Tibial nerve (tissue), 3 donors: ENCODE data around the gene TREML2.

Source experiments
- CTCF ChIP-seq, 5 experiments: fragments of 200-600 bp in 3 of 5; fragments of 450-650 bp in 2 of 5; sonication (generic) in 3 of 5; IDR thresholded peaks; one replicate each; pipeline ENCODE4 v1.5.1; 2016 to 2019; ENCODE audit warnings: antibody characterized with exemption in 5 of 5, mild to moderate bottlenecking in 3 of 5, moderate library complexity in 2 of 5
- POLR2A ChIP-seq, 2 donors: fragments of 450-650 bp; IDR thresholded peaks; one replicate each; pipeline ENCODE4 v1.6.1; 2017; ENCODE audit warnings: antibody characterized with exemption in 2 of 2, mild to moderate bottlenecking in 2 of 2, moderate library complexity in 2 of 2

- TF ChIP-seq CTCF (IDR thresholded peaks at IDR 0.05) (no peak), POLR2A (IDR thresholded peaks at IDR 0.05) (no peak)
Measured at GRCh38 chr6:41193884-41194283, 7.1 kb downstream of the TREML2 start.
